ENCODE results near the gene EYA4.

EYA4 gene

DNA sequence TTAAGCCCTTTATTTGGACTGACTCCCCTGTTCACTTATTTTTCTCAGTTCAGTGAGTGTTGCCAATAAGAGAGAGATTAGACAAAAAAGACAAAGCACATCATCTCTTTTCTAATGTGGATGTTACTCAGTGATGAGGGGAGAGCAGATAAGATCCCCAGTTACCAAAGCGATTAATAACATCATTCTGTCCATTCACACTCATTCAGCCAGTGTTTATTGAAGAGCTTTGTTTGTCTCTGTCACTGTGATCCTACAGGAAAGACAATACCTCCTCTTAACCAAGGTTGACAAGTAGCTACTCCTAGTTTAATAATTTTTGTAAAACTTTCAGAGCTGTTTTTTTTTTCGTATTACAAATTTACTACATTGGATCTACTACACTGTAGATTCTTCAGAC is 163.0 kb downstream of the EYA4 start:
- no peak for DNase-seq (ENCODE audit: low spot score)

DNA sequence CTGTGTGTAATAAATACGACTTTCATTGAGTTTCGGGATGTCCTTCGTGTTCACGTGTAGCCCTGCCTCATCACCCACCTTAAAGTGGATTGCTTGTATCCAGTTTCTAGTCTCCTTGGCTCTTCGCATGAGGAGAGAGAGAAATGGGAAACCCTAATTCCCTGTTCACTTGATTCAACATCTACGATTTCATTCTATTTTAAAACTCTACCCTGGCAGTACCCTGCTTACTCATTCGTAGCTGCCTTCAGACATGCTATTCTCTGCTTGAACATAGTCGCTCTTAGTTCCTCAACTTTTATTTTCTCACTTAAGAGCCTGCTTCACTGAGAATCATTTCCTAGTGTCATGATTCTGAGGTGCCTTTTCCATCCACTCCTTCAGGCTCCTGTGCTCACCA is 163.6 kb downstream of the EYA4 start:
- no peak for DNase-seq (ENCODE audit: low spot score)

DNA sequence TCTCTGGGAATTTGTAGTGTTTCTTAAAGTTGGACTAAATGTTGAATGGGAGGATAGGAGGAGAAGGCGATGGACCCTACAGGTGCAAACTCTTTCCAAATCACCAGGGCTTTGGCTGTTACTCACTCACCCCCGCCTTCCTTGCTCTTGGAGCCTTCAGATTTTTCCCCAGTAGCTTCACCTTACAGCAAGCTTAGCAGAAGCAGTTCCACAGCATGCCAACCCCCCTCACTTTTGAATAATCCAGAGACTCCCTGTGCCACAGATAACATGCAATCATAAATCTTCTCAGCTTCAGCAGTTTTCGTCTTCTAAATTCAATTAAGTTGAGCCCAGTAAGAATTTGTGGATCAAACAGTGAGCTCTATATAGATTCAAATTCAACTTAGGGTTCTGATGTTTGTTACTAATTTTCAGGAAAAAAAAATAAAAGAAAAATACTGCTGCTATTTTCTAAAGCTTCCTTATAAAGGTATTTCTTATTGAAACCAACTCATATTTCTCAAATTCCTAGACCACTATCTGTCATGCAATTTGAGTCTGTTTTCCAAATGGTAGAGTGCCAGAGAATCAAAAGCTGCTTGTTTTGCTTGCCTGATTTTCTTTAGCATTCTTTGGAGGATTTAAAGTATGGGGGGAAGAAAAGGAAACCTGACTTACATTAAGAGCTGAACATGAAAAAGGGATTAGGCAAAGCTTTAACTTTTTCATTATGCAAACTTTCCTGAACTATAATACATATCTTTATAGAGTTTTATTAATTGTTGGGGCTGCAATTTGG is 166.4 kb downstream of the EYA4 start:
- DNase-seq (ENCODE audit: low spot score): no peak

DNA sequence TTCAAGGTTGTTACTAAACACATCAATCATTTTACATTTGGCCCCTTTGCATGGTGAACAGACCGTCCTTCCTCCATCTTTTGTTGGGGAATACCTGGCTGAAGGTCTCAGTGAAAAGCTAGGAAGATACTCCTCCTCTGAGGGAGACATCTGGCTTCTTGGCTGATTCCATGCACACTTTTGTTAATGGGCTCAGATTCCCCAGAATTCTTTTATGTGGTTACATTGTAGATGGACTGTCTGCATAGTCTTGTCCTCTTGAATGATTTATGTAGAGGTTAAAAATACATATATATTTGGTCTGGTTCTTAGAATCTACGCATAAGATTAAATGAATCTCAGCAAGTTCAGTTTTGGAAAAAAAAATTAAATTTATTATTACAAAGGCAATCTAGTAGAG is 167.0 kb downstream of the EYA4 start:
- no peak for DNase-seq (ENCODE audit: low spot score)

DNA sequence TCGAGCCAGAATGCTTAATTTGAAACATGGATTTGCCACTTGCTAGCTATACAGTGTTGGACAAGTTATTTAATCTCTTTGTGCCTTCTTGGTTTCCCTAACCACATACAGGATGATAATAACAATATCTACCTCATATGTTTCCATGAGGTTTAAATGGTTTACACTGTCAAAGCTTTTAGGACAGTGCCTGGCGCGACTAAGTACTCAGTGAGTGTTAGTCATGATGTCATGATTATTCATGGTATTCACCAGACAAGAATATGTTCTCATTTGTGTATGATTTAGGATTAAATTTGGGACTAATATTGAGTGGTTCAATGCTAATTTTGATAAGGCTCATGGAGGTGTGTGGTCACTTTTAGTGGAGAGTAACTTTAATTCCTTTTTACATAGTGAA is 167.4 kb downstream of the EYA4 start:
- no peak for DNase-seq (ENCODE audit: low spot score)

DNA sequence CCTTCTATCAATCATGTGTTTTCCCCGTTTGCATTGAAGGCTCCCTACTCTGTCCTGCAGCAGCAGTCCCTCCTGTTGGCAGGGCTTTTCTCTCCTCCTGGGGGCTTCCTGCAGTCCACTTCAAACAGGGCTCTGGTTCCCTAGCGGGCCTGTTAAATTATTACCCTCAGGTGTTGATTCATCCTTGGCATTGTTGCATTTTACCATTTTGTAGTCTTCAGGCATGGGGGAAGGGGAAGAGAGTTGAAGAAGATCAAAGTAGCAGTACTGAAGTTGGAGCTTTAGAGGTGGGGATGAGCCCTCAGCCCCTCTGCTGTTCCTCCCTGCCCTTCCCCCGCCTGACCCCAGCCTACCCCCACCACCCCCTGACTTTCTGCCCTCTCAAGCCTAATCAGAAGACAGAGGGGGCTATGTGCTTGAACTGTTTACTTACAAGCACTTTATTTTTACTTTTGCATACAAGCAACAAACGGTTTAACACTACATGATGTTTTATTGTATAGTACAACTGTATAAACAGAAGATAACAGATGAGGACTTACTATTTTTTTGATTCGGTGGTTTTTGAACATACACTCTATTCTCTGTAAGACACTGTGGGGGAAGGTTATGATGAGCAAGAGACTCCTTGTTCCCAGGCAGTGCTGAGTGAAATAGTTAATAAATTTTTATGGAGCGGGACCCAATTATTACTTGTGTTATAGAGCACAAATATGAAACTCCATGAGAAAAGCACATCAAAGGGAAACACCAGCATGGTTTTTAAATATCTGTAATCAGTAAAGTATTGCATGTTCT is 169.7 kb downstream of the EYA4 start:
- DNase-seq (ENCODE audit: low spot score): no peak

DNA sequence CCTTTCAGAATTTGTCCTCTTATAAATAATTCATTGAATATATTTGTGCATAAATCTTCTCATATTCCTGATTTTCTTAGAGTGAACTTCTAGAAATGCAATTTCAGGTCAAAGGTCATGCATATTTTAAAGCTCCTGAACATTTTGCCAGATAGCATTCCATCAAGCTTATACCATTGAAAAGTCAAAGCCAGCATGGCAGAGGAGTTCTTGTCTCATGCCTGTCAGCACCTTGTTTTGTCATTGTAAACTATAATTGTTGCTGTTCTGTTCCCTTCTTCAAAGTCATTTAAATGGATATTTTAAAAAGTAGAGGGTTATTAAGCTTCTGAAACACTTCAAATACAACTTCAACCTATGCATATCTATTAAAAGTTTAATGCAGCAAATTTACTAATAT is 170.6 kb downstream of the EYA4 start:
- no peak for DNase-seq (ENCODE audit: low spot score)

DNA sequence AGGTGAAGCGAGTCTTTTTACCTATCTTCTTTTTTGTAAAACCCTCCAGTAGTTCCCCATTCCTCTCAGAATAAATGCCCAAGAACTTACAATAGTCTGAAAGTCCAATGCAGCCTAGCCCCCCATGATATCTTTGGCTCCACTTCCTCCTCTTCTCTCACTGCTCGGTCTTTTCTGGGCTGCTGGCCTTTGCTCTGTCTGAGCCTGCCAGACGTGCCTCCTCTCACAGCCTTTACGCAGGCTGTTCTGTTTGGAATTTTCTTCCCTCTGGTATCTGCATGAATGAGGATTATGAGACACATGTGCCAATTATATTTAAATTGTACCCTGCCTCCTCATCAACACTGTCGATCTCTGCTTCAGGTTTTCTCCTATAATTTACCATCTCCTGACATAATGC is 174.1 kb downstream of the EYA4 start:
- no peak for DNase-seq (ENCODE audit: low spot score)

DNA sequence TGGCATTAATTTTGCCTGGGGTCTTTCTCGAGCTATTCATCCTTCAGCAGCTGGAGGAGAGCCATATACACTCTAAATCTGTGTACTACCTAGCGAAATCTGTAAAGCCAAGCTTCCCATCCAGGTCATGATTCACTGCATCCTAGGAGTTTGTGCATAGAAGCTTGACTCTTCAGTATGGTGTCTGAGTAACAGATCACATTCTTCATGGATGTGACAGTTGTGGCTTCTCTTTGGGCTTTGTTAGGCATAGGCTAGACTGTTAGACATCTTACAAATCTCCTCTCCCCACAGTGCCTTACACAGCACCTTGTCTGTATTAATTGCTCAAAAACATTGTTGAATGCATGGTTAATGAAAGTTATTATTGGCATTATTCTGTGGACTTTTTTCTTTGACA is 177.0 kb downstream of the EYA4 start:
- no peak for DNase-seq (ENCODE audit: low spot score)

DNA sequence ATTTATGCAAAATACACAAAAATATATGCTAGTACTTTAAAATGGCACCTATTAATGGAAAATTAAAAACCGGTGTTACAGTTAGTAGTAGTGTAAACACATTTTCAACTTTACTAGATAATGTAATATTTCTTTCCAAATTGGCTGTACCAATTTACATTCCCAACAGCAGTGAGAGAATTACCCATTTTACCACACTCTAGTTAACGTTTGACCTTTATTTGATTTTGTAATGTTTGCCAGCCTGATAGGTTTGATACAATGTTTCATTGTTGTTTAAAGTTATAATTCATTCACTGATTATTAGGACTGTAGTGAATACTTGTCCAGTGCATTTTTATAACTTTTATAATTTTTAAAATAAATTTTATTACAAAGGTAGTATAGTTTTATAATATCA is 182.1 kb downstream of the EYA4 start:
- no peak for DNase-seq (ENCODE audit: low spot score)

DNA sequence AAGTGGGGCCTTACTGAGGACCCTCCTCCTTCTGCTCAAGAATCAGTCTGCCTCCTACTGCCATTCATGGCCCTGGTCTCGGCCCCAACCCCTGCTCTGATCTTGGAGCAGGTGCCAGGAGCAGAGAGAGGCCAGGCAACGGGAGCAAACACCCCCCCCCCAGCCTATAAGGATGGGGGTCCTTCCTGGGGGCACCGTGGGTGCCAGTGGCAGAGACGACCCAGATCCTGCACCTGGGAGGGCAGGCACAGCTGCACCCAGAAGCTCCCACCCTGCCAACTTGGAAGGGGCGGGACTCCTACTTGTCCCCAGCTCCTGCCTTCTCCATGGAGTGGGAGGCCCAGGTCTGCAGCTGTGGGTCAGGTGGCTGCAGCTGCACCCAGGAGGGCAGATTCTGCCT is 183.2 kb downstream of the EYA4 start:
- no peak for DNase-seq (ENCODE audit: low spot score)

DNA sequence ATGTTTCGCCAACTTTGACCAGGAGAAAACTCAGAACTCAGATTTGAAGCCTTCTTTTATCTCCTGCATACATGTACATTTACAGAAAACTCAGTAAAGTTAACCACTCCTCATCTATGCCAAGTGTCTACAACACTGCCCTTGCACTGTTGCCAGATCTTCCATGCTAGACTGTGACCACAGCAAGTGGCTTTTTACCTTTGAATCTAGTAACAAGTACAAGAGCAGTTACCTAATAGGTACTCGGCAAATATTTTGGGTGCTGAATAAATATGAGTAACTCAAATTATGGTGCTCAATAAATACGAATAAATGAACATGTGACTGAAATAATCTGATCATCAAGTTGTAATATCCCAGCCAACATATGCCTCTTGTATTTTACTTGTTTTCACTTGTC is 184.9 kb downstream of the EYA4 start:
- no peak for DNase-seq (ENCODE audit: low spot score)

DNA sequence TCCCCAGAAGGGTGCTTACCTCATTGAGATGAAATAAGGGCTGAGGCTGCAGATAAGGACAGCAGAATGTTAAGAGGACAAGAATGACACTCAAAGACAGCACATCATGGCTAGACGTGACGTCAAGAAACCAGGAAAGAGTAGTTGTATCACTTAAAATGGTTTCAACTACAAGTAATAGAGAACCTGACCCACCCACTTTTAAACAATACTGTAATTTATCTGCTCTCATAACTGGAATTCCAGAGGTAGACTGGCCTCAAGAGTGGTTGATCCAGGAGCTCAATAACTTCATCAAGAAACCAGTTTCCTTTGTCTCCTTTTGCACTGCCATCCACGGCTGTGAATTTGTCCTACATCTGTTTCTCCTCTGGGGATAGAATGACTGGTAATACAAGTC is 187.1 kb downstream of the EYA4 start:
- DNase-seq (ENCODE audit: low spot score): no peak

DNA sequence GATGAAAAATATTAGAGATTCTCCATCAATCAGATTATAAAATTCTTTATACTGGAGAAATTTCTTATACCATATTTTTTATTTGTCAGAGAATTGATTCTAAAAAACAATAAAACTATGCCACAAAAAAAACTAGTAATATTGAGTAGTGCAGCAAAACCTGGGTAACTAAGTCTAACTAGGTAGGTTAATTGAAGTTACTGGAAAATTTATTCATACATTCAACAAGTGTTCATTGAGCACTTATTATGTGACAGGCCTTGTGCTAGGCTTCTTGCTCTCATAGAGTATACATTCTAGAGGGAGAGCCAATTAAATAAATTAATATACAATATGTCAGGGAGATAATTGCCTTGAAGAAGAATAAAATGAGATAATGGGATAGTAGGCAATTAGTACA is 189.4 kb downstream of the EYA4 start:
- no peak for DNase-seq (ENCODE audit: low spot score)

DNA sequence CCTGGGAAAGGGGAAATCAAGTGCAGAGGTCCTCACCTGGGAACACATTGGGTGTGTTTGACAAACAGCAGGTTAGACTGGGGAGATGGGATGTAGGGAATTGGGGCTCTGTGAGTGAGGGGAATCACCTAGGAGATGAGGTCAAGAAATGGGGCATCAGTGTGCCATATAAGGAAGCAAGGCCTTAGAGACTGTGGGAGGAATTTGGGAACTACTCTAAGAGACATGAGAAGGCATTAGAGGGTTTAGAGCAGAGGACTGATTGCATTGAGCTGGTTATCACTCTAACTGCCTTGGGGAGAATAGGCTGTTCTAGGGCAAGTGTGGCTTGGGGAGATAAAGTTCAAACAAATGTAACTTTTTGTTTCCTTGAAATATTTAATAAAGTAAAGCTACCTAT is 189.9 kb downstream of the EYA4 start:
- DNase-seq (ENCODE audit: low spot score): no peak

DNA sequence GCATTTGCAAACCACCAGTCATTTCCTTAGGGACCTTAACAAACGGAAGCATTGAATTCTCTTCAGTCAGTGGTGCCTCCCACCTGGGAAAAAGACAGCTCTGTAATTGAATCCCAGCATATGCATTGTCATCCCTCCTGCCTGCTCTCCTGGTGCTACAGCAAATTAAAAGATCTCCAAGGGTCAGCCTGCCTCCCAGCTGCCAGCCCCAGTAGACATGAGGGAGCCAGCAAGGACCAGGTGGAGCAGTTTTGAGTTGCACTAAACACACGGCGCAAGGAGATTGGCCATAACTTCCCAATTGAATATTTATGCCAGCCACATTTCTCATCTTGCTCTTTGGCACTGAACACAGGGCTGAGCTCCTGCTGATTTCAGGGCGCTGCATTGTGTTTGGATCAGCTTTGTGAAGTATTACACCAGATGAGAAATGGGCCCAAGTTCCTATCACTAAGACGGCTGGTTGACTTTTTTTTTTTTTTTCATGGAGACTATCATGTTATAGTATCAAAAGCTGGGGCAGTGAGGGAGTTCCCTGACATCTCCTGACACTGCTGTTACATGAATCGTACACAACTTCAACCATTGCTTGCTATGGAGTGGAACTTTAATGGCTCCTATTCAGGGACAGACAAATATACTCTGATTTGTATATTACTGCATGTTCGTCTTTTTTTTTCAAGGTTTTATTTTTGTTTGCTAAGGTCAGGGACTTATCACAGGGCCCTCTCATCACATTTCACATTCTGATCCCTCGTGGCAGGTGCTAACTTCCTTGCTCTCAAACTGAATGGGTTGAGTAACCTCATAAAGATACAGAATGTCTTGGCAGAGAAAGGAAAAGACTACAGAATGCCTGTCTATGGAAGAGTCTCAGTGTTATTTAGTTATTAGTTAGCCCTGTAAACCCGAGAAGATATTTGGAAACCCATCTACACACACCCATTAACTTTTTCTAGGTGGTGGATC is 191.1 kb downstream of the EYA4 start:
- no peak for DNase-seq (ENCODE audit: low spot score)

DNA sequence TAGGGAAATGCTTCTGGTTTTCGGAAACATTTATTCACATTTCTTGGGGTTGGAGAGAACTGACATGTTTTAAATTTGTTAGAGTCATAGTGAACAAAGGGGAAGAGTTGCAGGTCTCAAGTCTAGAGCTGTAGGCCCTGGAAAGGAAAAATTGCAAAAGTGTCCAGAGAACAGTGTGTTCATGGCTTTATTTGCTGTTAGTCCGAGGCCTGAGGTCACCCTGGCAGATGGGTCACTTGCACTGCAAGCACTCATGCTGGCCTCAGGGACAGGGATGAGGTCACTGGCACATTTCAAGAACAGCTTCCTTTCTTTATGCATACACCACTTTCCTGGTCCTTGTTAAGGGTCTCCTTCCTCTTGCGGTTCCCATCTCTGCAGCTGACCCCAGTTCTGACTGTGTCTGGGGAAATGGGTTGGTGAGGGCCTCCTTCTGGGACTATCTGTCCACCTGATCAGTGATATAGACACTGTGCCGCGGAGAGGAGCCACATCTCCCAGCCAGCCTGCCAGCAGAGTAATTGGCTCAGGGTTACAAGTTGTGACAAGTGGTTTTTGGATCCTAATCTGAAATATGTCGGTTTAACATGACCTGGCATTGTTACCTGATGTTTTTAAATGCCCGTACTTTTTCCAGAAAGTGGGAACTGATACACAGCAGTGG is 194.0 kb downstream of the EYA4 start:
- DNase-seq (ENCODE audit: low spot score): no peak

DNA sequence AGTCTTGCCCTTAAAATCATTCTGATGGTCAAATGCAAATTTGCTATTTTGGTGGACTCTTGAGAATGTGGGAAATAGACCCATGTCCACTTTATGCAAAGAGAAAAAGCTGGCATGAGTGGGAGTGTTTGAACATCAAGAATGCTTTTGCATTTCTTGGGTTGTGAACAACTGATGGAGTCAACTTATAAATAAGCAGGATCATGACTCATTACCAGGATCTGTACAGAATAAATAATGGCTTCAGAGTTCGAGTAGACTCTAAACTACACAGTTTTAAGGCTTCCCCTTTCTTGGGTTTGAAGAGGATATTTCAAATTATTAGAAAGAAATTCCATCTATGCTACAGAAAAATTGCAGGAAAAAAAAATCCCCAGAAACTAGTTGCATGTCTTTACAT is 195.5 kb downstream of the EYA4 start:
- no peak for DNase-seq (ENCODE audit: low spot score)

DNA sequence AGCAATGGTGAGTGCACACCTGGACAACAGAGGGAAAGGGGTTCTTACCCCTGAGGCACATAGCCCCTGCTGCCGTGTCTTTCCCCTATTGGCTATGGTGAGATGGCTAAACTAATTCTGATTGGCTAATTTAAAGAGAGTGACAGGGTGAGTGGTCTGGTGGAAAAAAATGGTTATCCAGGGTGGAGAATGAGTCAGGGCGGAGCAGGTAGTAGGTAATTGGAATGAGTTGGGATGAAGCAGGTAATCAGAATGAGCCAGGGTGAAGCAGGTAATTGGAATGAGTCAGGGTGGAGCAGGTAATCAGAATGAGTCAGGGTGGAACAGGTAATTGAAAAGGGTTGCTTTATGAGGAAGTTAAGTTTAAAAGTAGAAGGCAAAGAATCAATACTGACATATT is 200.3 kb downstream of the EYA4 start:
- no peak for DNase-seq (ENCODE audit: low spot score)

DNA sequence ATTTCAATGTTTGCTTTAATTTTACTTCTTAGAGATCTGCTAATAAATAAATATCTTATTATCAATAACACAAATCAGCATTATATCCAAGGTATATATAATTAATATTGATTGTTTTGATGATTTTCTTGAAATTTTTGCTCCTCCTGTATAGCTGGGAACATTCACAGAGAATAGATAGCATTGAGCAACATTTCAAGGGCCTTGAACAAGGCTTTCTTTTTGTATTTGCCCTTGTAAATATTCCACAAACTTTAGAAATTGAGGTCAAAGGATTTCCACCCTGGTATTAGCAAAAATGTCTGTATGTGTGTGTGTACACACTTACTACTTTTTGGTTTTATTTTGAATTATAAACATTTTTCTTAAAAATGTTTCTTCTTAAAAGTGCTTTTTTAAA is 205.6 kb downstream of the EYA4 start:
- DNase-seq (ENCODE audit: low spot score): no peak

DNA sequence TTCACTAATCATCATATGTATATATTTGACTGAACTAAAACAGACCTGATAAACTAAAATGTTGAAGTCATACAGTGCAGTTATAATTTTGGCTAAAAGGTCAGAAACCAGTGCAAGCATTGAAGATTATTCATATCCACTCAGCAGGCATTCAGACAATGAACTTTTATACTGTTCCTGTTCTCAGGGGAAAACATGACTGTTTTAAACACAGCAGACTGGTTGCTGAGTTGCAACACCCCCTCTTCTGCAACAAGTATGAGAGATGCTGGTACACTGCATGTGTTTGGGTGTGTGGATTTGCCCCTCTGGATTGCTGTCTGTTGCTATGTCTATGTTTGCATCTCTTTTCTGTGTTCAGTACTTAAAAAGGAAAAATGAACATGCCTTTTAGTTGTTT is 206.8 kb downstream of the EYA4 start:
- DNase-seq (ENCODE audit: low spot score): no peak

DNA sequence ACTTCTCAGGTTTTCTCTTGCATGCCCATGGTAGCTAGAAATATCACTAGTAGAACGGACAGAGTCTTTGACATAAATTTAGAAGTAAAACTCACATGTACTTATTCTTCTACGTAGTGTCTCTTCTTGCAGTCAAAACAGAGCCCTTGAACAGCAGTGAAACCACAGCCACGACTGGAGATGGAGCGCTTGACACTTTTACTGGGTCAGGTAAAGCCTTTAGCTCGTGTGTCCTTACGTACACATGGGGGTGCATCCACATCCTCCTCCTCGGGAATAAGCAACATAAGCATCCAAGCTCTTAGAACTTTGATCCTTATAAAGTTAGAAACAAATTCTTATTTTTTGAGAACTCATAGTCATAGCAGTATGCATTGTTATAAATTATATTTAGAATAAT is 215.3 kb downstream of the EYA4 start:
- no peak for DNase-seq (ENCODE audit: low spot score)
